Epidermal melanocyte (primary cell): ENCODE results near the gene UBE2M.
"Not testable (repeated sequence)": the region's sequence is repeated elsewhere in the genome, so short reads cannot be mapped to it uniquely, and the experiment has no call there.

Experiments used
- DNase-seq: peaks from one replicate; pipeline ENCODE4 v3.0.0; 2011; ENCODE audit warnings: low spot score; ENCODE audit not compliant: insufficient read length

Gene UBE2M

DNA sequence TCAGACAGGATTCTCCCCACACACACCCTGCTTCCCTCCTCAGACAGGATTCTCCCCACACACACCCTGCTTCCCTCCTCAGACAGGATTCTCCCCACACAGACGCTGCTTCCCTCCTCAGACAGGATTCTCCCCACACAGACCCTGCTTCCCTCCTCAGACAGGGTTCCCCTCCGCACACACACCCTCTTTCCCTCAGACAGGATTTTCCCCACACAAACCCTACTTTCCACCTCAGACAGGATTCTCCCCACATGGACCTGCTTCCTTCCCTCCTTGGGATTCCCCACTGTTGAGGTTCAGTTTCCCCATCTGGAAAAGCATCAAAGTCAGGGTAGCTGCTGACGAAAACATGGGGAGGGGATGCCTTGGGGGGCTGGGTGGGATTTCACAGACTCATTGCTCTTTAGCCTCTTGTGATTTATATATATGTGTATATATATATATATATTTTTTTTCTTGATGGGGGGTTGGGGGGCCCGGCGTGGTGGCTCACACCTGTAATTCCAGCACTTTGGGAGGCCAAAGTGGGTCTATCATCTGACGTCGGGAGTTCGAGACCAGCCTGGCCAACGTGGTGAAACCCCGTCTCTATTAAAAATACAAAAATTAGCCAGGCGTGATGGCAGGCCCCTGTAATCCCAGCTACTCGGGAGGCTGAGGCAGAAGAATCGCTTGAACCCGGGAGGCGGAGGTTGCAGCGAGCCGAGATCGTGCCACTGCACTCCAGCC lies 15.6 kb downstream of the UBE2M start:
- DNase-seq = not testable (repeated sequence)

DNA sequence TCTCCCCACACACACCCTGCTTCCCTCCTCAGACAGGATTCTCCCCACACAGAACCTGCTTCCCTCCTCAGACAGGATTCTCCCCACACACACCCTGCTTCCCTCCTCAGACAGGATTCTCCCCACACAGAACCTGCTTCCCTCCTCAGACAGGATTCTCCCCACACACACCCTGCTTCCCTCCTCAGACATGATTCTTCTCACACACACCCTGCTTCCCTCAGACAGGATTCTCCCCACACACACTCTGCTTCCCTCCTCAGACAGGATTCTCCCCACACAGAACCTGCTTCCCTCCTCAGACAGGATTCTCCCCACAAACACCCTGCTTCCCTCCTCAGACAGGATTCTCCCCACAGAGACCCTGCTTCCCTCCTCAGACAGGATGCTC lies 19.2 kb downstream of the UBE2M start:
- not testable (repeated sequence) for DNase-seq

DNA sequence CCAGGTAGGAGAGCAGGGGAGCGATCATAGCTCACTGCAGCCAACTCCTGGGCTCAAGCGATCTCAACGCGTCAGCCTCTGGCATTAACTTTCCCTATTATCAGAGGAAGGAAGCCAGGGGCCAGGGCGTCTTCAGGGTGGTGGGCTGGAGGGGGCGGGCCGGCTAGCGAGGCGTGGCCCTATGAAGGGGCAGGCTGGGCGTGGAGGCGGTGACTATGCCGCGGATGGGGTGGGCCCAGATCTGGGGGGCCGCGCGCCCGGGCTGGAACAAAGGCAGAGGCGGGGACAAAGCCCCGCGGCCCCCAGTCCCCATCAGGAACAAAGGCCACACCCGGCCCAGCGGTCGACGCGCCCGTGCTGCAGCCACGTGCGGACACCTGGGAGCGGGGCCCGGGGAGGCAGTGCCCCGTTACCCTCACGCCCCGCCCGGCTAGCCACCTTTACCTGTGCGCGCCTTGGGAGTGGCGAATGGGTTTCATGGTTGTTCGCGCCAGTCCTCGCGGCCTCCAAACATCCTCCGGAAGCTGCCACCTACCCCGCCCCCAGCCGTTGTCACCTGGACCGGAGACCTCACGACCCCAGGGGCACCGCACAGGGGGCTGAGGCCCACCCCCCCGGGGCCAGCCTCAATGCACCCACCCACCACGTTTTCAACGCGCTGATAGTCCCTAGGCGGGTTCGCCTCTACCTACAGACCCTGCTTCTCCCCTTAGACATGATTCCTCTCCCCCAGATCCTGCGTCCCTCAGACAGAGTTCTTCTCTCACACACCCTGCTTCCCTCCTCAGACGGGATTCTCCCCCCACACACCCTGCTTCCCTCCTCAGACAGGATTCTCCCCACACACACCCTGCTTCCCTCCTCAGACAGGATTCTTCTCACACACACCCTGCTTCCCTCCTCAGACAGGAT lies 19.9 kb downstream of the UBE2M start:
- no peak for DNase-seq

DNA sequence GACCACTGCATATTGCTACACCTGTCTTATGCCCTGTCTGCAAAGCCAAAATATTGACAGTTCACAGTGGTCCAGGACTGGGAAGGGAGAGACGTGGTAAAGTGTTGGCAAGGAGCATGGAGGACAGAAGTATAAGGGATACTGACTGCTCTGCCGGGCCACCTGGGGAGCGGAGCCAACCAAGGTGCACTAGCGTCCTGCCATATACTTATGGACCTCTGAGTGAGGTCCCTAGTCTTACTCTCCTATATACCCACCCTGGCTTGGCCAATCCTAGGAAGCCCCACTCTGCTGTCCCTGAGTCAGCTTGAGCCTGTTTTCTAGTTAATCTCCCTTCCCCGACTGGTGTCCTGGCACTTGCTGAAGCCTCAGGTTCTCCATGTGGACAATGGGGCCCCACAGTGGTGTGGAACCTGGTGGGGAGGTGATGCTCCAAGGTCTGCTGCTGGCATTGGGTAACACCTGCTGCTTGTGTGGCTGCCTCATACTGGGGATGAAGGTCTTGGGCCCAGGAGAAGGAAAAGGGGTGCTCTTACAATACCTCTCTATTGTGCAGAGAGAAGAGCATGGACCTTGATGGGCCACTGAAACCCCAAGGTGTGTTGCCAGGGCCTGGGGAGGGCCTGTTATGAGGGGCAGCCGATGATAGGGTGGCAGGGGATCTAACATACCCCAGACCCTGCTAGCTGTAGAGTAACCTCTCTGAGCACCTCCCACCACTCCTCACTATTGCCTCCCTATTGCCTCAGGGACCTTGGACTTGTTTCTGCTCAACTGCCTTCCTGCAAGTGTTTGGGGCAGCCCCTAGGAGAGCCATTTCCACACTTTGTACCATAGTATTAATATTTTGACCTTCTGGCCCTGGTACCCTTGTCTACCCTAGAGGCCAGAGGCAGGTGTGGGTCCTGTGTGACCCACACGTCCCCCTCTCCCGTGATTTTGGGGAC lies 21.3 kb downstream of the UBE2M start:
- no peak for DNase-seq

DNA sequence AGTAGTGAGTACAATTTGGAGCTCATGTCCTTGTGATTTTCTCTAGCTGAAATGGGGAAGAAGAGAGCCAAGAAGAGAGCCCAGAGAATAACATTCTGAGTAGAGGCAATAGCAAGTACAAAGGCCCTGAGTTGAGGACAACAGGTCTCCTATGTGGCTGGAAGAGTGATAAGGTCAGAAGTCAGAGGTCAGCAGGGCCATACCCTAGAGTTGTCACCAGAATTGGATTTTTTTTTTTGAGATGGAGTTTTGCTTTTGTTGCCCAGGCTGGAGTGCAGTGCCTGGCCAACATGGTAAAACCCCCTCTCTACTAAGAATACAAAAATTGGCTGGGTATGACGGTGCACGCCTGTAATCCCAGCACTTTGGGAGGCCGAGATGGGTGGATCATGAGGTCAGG lies 22.6 kb downstream of the UBE2M start:
- DNase-seq = no peak

DNA sequence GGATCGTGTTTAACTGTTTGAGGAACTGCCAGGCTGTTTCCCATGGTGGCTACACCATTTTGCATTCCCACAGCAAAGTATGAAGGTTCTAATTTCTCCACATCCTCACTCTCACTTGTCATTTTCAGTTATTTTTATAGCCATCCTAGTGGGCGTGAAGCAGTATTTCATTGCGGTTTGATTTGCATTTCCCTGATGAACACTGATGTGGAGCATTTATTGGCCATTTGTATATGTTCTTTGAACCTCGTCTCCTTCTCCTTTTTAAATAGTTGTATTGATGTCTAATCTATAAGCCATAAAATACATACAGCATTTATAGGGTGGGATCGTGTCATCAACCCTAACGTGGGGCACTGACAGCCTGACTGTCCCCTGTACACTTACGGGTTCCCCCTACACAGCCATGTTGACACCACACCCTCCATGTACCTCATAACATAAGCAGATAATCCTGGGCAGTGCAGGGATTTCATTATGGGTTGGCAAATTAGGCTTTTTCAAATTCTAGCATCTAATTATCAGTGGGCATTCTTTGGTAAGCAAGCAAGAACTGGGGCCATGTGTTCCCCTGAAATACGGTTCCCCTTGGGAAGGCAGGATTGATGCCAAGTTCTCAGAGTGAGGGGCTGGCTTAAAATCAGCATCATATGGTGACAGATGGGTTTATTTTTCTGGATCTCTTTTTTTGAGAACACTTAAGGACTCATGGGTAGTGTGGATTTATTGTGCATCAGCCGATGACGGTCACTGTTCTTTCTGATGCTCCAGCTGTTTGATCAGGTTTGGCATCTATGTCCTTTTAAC lies 27.2 kb downstream of the UBE2M start:
- DNase-seq = no peak

DNA sequence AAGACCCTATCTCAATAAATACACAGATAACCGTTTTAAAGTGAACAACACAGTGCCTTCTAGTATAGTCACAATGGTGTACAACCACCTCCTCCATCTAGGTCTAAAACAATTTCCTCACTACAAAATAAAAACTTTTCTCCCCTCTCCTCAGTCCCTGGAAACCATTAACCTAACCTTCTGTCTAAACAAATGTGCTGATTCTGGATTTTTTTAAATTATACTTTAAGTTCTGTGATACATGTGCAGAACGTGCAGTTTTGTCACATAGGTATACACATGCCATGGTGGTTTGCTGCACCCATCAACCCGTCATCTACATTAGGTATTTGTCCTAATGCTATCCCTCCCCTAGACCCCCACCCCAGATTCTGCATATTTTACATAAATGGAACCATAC lies 29.0 kb downstream of the UBE2M start:
- DNase-seq = no peak

DNA sequence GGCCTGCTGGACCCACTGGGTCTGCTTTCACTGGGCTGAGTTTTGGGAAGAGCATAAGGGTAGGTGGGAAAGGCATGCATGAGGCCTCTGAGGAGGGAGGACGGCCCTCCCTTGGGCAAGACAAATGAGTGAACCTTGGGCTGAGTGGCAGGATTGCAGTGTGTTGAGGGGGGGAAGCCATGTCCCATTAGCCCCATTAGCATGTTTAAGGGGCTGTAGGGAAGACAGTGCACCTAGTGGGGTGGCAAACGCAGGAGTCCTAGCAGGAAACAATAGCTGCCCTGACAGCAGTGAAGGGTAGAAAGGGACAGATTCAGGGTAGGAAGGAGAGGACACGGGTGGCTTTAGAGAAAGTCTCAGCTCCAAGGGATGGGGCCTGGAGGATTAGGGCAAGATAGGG lies 35.7 kb downstream of the UBE2M start:
- DNase-seq = no peak

DNA sequence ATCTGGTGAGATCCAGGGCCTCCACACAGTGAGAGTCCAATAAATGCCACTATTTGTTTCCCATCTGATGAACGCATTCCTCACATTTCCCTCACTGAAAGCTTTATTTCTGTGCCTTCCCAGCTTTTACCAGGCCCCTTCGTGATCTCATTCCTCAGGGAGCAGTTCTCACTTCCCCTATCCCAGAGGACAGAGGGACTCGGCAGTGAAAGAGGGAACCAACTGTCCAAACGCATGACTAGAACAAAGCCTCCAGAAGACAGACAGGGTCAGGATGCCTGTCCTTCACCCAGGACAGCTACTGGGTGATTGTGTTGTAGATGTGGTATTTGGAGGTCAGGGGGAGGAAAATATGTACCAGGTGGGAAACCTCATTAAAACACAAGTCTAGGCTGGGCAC lies 36.8 kb downstream of the UBE2M start:
- no peak for DNase-seq

DNA sequence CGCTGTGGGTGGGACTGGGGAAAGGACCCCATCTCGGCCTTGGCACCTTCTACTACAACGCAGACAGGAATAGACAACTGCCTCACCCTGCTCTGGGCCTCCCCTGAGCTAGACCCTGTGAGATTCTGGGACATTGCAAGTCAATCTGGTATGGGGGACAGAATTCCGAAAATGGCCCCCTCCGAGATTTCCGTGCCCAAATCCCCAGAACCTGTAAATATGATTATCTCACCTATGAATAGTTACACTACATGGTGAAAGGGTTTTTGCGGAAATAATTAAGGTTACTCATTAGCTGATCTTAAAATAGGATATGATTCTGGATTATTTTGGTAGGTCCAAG lies 38.2 kb downstream of the UBE2M start:
- no peak for DNase-seq

DNA sequence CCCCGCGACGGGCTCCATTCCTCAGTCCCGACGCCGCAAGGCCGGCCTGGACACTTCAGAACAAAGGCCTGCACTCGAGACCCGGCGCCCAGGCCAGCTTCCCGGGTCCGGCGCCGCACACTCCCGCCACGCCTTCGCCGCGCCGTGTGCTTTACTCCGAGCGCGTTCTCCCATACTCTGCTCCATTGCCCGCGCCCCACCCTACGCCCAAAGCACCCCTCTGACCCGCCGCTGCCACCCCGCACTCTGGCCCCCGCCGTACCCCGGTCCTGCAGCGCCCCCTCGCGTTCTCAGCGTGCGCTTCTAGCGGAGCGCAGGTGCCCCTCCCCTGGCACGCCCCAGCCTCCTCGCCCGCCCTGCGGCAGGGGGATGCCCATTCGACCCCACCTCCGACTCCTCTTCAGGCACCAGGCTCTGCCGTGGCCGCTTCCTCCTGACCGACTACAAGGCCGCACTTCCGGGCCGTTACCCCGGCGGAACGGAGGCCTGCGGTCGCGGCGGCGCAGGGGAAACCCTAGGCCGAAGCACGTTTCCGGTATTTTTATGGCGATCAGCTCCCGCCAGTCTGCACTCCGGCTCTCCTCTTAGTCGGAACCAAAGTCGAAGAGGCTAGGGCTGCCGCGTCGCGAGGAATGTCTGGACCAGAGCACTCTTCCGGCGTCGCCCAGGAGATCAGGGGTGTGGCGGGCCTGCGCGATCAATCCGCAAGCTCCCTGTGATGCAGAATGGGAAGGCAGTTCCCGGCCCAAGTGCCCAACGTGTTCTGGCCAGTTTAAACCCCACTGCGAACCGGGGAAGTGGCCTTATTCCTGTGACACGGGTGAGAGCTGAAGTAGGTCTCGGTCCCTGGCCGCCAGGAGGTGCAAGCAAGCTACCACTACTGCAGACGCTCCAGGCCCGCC lies 38.8 kb downstream of the UBE2M start, which contains the start of gene ZBTB45:
TSS of gene ZBTB45 (minus strand) at position 456 of the 902 bp plus-strand sequence. CDS start 2,137 bp downstream, outside the sequence.
- DNase-seq = peak; percentile 88

DNA sequence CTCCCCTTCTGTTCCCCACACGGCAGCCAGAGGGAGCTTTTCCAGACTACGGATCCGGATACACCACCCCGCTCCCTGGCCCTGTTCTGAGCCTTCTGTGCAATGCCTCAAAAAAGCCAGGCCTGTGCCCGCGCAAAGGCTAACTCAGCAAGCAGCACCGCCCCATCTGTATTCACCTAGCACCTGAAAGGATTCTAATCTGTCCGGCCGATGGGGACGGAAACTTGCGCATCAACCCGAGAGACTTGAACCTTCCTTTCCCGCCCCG lies 39.4 kb downstream of the UBE2M start:
- peak; percentile 87 for DNase-seq

DNA sequence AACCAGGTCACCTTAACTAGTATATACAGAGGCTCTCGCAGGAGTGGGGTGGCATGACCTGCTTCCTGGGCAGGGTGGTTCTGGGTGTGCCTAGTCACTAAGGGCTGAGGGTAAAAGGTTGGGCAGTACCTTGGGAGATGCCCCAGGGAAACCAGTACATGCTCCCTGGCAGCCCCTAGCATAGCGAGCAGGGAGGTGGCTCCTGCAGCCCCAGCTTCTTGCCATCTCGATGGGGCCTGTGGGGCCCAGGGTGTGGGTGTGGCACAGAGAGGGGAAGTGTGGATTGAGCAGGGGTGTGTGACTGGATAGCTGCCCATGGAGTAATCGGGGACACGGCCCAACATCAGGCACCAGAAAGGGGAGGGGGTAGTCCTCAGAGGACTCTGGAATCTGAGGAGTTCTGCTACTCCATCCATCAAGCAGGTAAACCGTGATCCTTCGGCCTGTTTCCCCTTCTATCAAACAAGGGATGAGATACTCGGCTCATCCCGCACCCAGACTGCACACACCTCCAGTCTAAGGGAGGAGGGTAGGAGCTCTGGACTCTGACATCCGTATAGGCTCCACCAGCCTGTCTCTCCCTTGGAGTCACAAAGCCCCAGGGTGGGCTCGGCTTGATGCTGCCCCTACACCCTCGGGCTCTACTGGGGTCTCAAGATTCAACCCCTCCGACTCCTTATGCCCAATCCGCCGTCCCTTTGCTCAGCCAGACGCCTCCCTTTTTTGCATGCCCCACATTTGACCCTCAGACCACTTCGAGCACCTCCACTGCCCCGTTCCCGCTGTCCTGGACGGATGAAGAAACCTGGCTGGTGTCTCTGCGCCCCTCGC lies 39.9 kb downstream of the UBE2M start:
- no peak for DNase-seq

DNA sequence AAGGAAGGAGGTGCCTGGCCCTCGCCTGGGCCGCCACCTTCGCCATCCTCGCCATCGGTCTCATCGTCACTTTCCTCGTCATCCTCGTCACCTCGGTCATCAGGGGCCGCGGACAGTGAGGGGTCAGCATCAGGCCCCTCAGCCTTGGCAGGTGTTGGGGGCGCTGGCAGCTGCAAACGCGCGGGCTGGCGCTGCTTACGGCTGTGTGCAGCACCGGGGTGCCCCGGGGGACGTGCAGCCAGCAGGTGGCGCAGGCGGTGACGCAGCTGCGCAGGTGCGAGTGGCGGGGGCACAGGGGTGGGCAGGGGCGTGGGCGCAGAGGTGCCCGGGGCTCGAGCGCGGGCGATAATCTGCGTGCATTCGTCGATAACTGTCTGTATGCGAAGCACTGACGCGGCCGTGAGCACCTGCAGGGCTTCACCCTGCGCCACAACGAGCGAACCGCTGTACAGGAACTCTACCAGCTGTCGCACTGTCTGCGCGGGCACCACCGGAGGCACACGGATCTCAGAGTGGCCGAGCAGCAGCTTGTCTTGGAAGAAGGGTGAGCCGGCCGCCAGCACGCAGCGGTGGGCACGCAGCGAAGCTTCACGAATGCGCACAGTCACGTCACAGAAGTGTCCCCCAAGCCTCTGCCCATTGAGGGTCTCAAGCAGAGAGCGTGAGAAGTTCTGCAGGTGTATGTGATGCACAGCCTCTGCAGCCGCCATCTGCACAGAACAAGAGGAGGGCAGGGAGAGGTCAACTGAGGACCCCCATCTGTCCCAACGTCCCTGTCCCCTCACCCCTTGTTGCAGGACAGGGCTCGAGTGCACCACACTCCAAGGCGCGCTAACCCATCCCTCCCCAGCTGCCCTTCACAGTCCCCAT lies 41.2 kb downstream of the UBE2M start:
- DNase-seq = no peak

DNA sequence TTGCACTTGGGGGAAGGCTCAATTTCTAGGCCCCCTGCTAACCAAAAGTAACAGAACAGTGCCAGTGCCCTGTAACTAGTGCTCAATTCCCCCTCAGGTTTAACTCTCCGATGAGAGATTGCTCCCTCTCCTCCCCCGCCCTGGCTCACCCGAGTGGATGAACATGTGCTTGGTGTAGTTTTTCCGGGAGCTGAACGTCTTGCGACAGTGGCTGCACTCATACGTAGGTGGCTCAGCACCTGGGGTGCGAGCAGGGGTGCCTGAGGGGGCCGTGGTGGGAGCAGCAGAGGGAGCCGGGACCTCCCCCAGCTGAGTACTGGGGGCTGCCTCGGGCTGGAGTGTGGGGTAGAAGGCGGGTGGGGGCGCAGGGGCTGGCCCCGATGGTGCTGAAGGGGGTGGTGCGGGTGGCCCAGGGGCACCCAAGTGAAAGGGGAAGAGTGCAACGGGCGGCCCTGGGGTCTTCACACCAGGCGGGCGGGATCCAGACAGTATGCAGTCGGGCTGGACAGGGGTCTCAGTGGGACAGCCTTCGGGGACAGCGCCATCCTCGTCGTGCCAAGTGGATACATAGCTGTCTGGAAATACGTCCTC lies 42.1 kb downstream of the UBE2M start:
- no peak for DNase-seq

DNA sequence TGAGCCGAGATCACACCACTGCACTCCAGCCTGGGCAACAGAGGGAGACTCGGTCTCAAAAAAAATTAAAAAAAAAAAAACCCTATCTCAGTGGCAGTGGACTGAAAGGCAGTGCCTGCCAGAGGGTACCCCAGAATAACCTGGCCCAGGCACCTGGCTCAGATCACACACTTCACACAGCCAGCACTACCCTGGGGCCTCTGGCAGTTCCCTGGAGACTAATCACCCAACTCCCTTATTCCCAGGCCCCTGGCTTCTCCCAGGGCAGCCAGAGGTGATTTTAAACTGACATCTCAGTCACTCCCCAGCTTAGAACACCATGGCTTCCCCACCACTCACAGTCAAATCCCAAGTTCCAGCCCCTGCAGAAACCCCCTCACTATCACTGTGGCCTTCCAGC lies 43.2 kb downstream of the UBE2M start:
- DNase-seq = no peak

DNA sequence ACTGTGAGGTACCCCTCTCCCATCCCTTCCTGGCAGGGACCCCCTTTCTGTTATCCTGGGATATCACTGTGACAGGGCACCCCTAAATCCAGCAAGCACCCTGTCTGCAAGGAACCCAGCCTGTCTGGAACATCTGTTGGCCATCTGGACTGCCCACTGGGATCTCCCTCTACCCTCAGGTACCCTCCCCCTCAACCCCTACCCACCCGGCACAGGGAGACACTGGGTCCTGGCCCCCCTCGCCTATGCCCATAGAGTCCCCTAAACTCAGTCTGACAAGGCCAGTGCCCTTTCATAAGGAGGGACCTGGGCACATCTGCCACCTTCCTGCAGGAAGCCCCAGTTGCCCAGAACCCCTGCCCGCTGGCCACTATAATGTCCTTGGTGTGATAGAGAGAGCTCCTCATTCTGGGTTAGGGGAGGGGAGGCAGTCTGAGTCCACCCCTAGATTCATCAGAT lies 43.8 kb downstream of the UBE2M start:
- no peak for DNase-seq
